K562 (cell line): ENCODE measurements around the gene CPLX3. TPM values are rescaled to one million over a fixed set of nuclear protein-coding genes. Genes with fewer than 3 reads are reported as not detected.
A peak's percentile ranks its signal among the peaks of the same experiment; 100 is the strongest.

ENCODE experiments used
- ATAC-seq: fragments of 200-7000 bp; cut with Tn5 transposase; 3 replicates; pipeline ENCODE4 v1.9.1; 2020; ENCODE audit warnings: moderate library complexity
- BruUV-seq: library from RNA; stranded (reverse); fragments of 400-500 nt; replicated peaks from 2 replicates; lab custom pipeline; 2021; lab: Mats Ljungman, UMichigan
- CTCF ChIA-PET: fragments of 300-600 bp; formaldehyde crosslinking; extraction: SDS; loops from one replicate; lab custom pipeline; 2021; ENCODE audit warnings: low intra/inter-chr PET ratio; lab: Yijun Ruan, JAX
- POLR2A ChIA-PET: fragments of 300-600, 350-650 bp; sonication (Branson Sonifier 250); formaldehyde crosslinking; extraction: SDS; loops from one replicate; lab custom pipeline; 2021; ENCODE audit warnings: antibody characterized with exemption, inconsistent platforms; lab: Yijun Ruan, JAX
- DNase-seq, 4 experiments: peaks; one replicate each; pipeline versions ENCODE4 v3.0.0 to v3.0.0-alpha.2; 2011 to 2018; ENCODE audit warnings: low spot score in 3 of 4, mixed read lengths in 3 of 4; ENCODE audit errors: extremely low read depth in 1 of 4
- FAIRE-seq: peaks from 2 replicates; lab custom pipeline; 2011; peaks lifted over from hg19 to GRCh38; lab: Jason Lieb, UNC
- H2AFZ ChIP-seq: 2 replicates; pipeline ENCODE4 v1.6.0; 2011; ENCODE audit warnings: low read depth, low read length, control low read depth, inconsistent platforms
- H3K27ac ChIP-seq: fragments of 200-600 bp; 3 replicates; pipeline ENCODE4 v1.8.0; 2011; ENCODE audit warnings: low read depth, mild to moderate bottlenecking, control low read depth, inconsistent platforms, low read length, moderate library complexity, mixed read lengths; ENCODE audit errors: extremely low read depth
- H3K27me3 ChIP-seq, 2 experiments: fragments of 300-600 bp in 1 of 2; 2 replicates in 1 of 2; 3 replicates in 1 of 2; pipeline versions ENCODE4 v1.6.0 to v1.8.0; 2011; ENCODE audit warnings: inconsistent platforms in 2 of 2, low read length in 2 of 2, mild to moderate bottlenecking in 1 of 2, mixed read lengths in 1 of 2, moderate library complexity in 1 of 2; ENCODE audit not compliant: control insufficient read depth in 2 of 2, insufficient read depth in 2 of 2
- H3K36me3 ChIP-seq: fragments of 300-600 bp; 3 replicates; pipeline ENCODE4 v1.8.0; 2011; ENCODE audit warnings: mild to moderate bottlenecking, low read length, inconsistent platforms; ENCODE audit not compliant: control insufficient read depth, insufficient read depth
- H3K4me1 ChIP-seq, 2 experiments: fragments of 200-600 bp in 1 of 2; replicated peaks in 1 of 2; 2 replicates in 1 of 2; 3 replicates in 1 of 2; pipeline versions ENCODE4 v1.5.1 to v1.8.0; 2011; ENCODE audit warnings: inconsistent platforms in 2 of 2, low read length in 2 of 2, mild to moderate bottlenecking in 1 of 2, mixed read lengths in 1 of 2, moderate library complexity in 1 of 2; ENCODE audit not compliant: control insufficient read depth in 2 of 2, insufficient read depth in 2 of 2
- H3K4me2 ChIP-seq: 2 replicates; pipeline ENCODE4 v1.6.1; 2011; ENCODE audit warnings: low read length, control low read depth, inconsistent platforms, mixed read lengths; ENCODE audit not compliant: insufficient read depth
- H3K4me3 ChIP-seq: fragments of 200-600 bp; sonication (generic), shearing (Covaris generic); 2 replicates; pipeline ENCODE4 v1.5.1; 2016; ENCODE audit warnings: control low read depth, inconsistent platforms
- H3K79me2 ChIP-seq: fragments of 200-600 bp; 3 replicates; pipeline ENCODE4 v1.8.0; 2011; ENCODE audit warnings: low read length, inconsistent platforms; ENCODE audit not compliant: control insufficient read depth, insufficient read depth
- H3K9ac ChIP-seq, 2 experiments: 2 replicates each; pipeline versions ENCODE4 v1.6.0 to v1.6.1; 2011; ENCODE audit warnings: low read depth in 2 of 2, low read length in 2 of 2, control low read depth in 1 of 2, inconsistent platforms in 1 of 2, mild to moderate bottlenecking in 1 of 2, mixed read lengths in 1 of 2; ENCODE audit not compliant: insufficient read depth in 1 of 2
- H3K9me1 ChIP-seq: one replicate; pipeline ENCODE4 v1.6.0; 2011; ENCODE audit warnings: inconsistent platforms, mild to moderate bottlenecking, low read length, moderate library complexity; ENCODE audit not compliant: control insufficient read depth, insufficient read depth
- H3K9me3 ChIP-seq: replicated peaks from 2 replicates; pipeline ENCODE4 v1.5.1; 2011; ENCODE audit warnings: low read depth, low read length, inconsistent platforms; ENCODE audit not compliant: control insufficient read depth, insufficient read depth
- H4K20me1 ChIP-seq: replicated peaks from 2 replicates; pipeline ENCODE4 v1.6.1; 2011; ENCODE audit warnings: low read length, inconsistent platforms, mixed read lengths; ENCODE audit not compliant: control insufficient read depth, insufficient read depth
- HIVEP1 ChIP-seq: fragments of 250-450 bp; sonication (Bioruptor Pico); IDR thresholded peaks from 2 replicates; pipeline ENCODE4 v1.4.0; 2020; ENCODE audit warnings: mild to moderate bottlenecking
- MAX ChIP-seq: sonication (generic); formaldehyde crosslinking; IDR thresholded peaks from 2 replicates; pipeline ENCODE4 v1.9.0; 2022; ENCODE audit warnings: mild to moderate bottlenecking, missing genetic modification reagents
- MLX ChIP-seq, 2 experiments: fragments of 450-650 bp in 1 of 2; sonication (generic) in 1 of 2; formaldehyde crosslinking; conservative IDR thresholded peaks; 2 replicates each; pipeline versions ENCODE4 v1.4.0 to v1.8.1; 2020 to 2022; ENCODE audit warnings: mild to moderate bottlenecking in 1 of 2, missing genetic modification reagents in 1 of 2
- RBM15 ChIP-seq: fragments of 200-400 bp; formaldehyde crosslinking; IDR thresholded peaks from 2 replicates; pipeline ENCODE4 v1.6.1; 2018; ENCODE audit warnings: mild to moderate bottlenecking, low read length, moderate library complexity; ENCODE audit not compliant: insufficient read depth
- ZNF174 ChIP-seq: fragments of 250-450 bp; sonication (Bioruptor Pico); IDR thresholded peaks from 2 replicates; pipeline ENCODE4 v1.4.0; 2020; ENCODE audit warnings: mild to moderate bottlenecking
- ZNF384 ChIP-seq: IDR thresholded peaks from 2 replicates; pipeline ENCODE4 v1.6.1; 2012; ENCODE audit warnings: low read depth, low read length, improper control_type of control experiment
- WGBS: fragments of 100-300 bp; shearing (Covaris generic); methylation state at CpG from one replicate; pipeline ENCODE4 v1.1.6; 2016; ENCODE audit warnings: low coverage, mixed read lengths; ENCODE audit not compliant: insufficient coverage; ENCODE audit errors: missing lambda C conversion rate; 5-methylcytosine and 5-hydroxymethylcytosine counted together
- in situ Hi-C: fragments of 300-500 bp; cut with MboI; formaldehyde crosslinking; loops from 4 replicates; pipeline ENCODE4 v1.15.0; 2018; ENCODE audit warnings: inconsistent platforms, mixed read lengths
- intact Hi-C: fragments of 100-400 bp; cut with micrococcal nuclease; formaldehyde crosslinking; loops from 2 replicates; pipeline ENCODE4 v1.14.2; 2022
- polyA plus RNA-seq, 8 experiments: library from polyadenylated mRNA; depleted of rRNA in 4 of 8; stranded (reverse) in 5 of 8; unstranded in 3 of 8; fragments of >200 nt; fragmentation: Nextera tagmentation in 2 of 8; fragmentation: Illumina TruSeq in 1 of 8; extraction: Ambion mirVana in 2 of 8; extraction: Trizol in 1 of 8; gene quantifications; 2 replicates each; pipeline versions ENCODE4 v1.2.1 to v1.2.3, GENCODE V29; 2011 to 2014; ENCODE audit warnings: inconsistent platforms in 1 of 8, missing spikeins in 1 of 8
- total RNA-seq, 7 experiments: library from RNA; depleted of rRNA in 6 of 7; stranded (reverse); fragments of >200 nt in 6 of 7; fragmentation: Illumina TruSeq in 2 of 7; extraction: Trizol in 2 of 7; gene quantifications; 2 replicates each; pipeline versions ENCODE4 v1.2.1 to v1.2.3, GENCODE V29; 2011 to 2021; ENCODE audit warnings: low replicate concordance in 1 of 7

CPLX3 gene
- total and polyA plus RNA-seq, 9 of the 15 experiments (the other 6 are each of a cell fraction or from before 2014, with no cell fraction given), result not detected

GRCh38 chr15:74817370-74817737 is 9.1 kb upstream of the CPLX3 start:
- TF ChIP-seq RBM15, result no peak
- no peak for TF ChIP-seq ZNF174 (CRISPR knock-in tag)
- TF ChIP-seq ZNF384, result no peak
- no peak for TF ChIP-seq MLX (CRISPR knock-in tag; conservative IDR thresholded peaks at IDR 0.05)
- DNase-seq, result no peak
- H3K27me3 ChIP-seq, result peaks cover 0 to 11% of the 10 kb centered on the region in 2 experiments; a peak in 2 of 5 replicates
- intact Hi-C loops, result no loop called here
- no peaks in the 10 kb centered on the region for H3K36me3 ChIP-seq
- FAIRE-seq, result no peak
- H3K27ac ChIP-seq, result no peak overlapping the region
- H3K4me2 ChIP-seq, result no peak overlapping the region
- H3K9me1 ChIP-seq, result no peaks in the 10 kb centered on the region
- in situ Hi-C loops, result no loop called here
- H2AFZ ChIP-seq, result peak overlapping the region; percentile 63; the same call in 1 of the 2 replicates
- ChIA-PET CTCF (no interaction called here), POLR2A (interaction anchor here (1.2 kb wide), 1 partner anchor 14 kb away, joined by 3 read pairs; no protein-coding TSS in a partner anchor)
- peaks cover 6 to 30% of the 10 kb centered on the region in 2 experiments; a peak in 3 of 5 replicates for H3K4me1 ChIP-seq
- H3K4me3 ChIP-seq, result no peak overlapping the region
- H3K79me2 ChIP-seq, result no peaks in the 10 kb centered on the region
- no peaks in the 10 kb centered on the region for H3K9me3 ChIP-seq
- 0 out of 4 replicates have a peak overlapping the region, but pooled peaks of 1 of the 2 experiments have one; percentile 52 for H3K9ac ChIP-seq
- 40% methylated on average over 9 of the region's 9 CpGs for WGBS
- no peaks in the 10 kb centered on the region for H4K20me1 ChIP-seq
- no TSS peak for BruUV-seq
- ATAC-seq, result peak; percentile 17; the same call in 1 of the 3 replicates

GRCh38 chr15:74820056-74820455 is 6.4 kb upstream of the CPLX3 start:
- Histone ChIP-seq H3K9me1 (no peaks in the 10 kb centered on the region), H3K9me3 (no peaks in the 10 kb centered on the region), H3K27me3 (peaks cover 3 to 16% of the 10 kb centered on the region in 2 experiments; a peak in 4 of 5 replicates), H2AFZ (no peak overlapping the region), H3K27ac (no peak overlapping the region), H4K20me1 (no peaks in the 10 kb centered on the region), H3K79me2 (no peaks in the 10 kb centered on the region), H3K36me3 (no peaks in the 10 kb centered on the region), H3K4me2 (no peak overlapping the region), H3K9ac (peak overlapping the region in 1 of 2 experiments; percentile 68; a peak in 2 of 4 replicates), H3K4me1 (peaks cover 6 to 23% of the 10 kb centered on the region in 2 experiments; a peak in 3 of 5 replicates), H3K4me3 (no peak overlapping the region)
- in situ Hi-C loops, result no loop called here
- CTCF ChIA-PET, result no interaction called here
- intact Hi-C loops, result no loop called here
- no peak for ATAC-seq
- 47% methylated on average over 5 of the region's 5 CpGs for WGBS
- TF ChIP-seq MAX (0 out of 2 replicates have a peak, but pooled peaks have one; percentile 33), HIVEP1 (no peak)
- POLR2A ChIA-PET, result no interaction called here
- DNase-seq, result no peak
- FAIRE-seq, result no peak
- no TSS peak for BruUV-seq
